Measurements from ENCODE around the gene LRRC75B.
A peak's percentile ranks its signal among the peaks of the same experiment; 100 is the strongest.
"Not testable (repeated sequence)": the region's sequence is repeated elsewhere in the genome, so short reads cannot be mapped to it uniquely, and the experiment has no call there.

The LRRC75B gene, protein sequence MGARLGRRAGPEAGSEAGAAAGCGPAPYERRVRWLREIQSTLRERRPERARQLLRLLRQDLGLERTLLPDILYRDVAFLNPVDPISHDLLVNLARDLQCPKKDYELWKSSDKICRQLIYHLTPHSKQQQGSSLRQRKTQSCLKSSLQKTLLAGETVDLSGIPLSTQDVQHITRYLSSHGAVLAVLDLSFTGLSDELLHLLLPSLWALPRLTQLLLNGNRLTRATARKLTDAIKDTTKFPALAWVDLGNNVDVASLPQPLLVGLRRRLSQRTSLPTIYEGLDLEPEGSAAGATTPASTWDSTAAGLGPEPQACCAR

DNA sequence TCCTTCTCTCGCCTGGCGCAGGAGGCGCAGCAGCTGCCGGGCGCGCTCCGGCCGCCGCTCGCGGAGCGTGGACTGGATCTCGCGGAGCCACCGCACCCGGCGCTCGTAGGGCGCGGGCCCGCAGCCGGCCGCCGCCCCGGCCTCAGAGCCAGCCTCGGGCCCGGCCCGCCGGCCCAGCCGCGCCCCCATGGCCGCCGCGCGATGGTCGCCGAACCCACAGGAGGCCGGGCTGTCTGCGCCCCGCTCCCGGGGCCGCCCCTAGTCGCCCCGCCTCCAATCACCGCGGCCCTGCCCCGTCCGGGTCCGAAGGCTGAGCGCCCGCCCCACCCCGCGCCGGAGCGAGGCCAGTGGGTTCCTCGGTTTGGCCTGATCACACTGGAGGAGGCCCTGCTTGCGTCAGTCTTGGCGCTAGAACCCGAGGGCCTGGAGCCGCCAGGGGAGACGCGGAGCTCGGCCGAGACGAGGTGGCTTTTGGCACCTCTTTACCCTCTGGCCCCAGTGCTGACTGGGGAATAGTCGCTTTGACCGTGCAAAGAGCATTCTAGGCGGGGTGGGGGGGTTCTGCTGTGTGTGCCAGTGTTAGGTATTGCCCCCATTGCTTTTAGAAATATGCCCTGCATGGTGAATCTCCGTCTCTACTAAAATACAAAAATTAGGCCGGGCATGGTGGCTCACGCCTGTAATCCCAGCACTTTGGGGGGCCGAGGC is at the start of gene LRRC75B:
Gene LRRC75B (minus strand): TSS at position 223 of the 708 bp plus-strand sequence. CDS start 34 bp downstream, at position 189.
- Histone ChIP-seq H3K27ac (peak within 1 kb of the TSS; percentile 47 to 92), H3K4me3 (peak within 1 kb of the TSS; percentile 91)
- TF ChIP-seq, protein P1, sequence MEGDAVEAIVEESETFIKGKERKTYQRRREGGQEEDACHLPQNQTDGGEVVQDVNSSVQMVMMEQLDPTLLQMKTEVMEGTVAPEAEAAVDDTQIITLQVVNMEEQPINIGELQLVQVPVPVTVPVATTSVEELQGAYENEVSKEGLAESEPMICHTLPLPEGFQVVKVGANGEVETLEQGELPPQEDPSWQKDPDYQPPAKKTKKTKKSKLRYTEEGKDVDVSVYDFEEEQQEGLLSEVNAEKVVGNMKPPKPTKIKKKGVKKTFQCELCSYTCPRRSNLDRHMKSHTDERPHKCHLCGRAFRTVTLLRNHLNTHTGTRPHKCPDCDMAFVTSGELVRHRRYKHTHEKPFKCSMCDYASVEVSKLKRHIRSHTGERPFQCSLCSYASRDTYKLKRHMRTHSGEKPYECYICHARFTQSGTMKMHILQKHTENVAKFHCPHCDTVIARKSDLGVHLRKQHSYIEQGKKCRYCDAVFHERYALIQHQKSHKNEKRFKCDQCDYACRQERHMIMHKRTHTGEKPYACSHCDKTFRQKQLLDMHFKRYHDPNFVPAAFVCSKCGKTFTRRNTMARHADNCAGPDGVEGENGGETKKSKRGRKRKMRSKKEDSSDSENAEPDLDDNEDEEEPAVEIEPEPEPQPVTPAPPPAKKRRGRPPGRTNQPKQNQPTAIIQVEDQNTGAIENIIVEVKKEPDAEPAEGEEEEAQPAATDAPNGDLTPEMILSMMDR (IDR thresholded peaks at IDR 0.05) = no peak
- peak; percentile 91 for DNase-seq (ENCODE audit: low spot score)

DNA sequence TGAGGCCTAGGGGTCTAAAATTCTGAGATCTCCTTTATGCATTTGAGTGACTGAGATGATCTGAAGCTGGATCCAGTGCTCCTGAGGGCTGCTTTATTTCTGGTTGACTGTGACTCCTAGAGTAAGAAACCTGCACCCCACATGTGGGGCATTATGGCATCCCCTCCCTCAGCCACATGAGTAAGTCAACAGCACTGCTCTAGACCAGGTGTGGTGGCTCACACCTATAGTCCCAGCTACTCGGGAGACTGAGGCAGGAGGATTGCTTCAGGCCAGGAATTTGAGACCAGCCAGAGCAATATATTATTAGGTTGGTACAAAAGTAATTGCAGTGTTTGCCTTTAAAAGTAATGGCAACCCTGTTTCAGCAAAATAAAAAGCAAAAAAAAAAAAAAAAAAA is 49.4 kb upstream of the LRRC75B start:
- DNase-seq (ENCODE audit: low spot score); H3K27ac ChIP-seq; H3K4me3 ChIP-seq: not testable (repeated sequence)

DNA sequence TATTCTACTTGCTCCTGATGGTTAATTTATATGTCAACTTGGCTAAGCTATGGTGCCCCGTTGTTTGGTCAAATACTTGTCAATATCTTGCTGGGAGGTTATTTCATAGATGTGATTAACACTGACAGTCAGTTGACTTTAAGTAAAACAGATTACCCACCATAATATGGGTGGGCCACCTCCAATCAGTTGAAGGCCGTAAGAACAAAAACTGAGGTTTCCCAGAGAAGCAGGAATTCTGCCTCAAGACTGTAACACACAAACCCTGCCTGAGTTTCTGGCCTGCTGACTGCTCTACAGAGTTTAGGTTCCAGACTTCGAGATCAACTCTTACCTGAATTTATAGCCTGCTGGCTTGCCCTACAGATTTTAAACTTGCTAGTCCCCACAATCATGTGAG is 43.6 kb upstream of the LRRC75B start:
- not testable (repeated sequence) for DNase-seq (ENCODE audit: low spot score)

DNA sequence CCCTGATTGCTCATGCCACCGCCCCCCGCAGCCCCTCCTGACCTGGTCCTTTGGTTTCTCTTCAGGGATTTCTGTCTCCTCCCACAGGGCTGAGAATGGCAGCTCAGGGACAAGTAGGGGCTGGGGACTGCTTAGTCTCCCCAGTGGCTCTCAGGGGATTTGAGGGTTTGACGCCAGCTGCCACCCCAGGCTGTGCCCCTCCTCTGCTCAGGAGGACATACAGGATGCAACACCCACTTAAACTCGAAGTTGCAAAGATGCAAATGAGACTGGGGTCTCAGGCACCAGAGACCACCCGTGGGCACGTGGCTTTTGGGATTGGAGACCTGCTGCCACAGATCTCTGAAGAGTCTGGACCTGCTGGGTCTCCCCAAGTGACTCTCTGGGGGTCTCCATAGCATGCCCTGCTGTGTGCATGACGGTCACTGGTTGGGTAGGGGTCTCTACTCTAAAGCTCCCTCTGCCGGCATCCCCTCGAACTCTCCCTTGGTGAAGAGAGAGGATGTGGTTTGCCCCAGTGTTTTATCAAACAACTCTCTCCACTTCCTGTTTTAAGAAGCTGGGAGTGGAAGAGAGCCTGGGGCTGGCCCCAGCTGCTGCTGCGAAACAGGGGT is 42.0 kb upstream of the LRRC75B start:
- DNase-seq (ENCODE audit: low spot score); H3K27ac ChIP-seq; H3K4me3 ChIP-seq: not testable (repeated sequence)

More for the DNA sequence above, 43.6 kb upstream of the LRRC75B start:
- not testable (repeated sequence) for H3K4me3 ChIP-seq, H3K27ac ChIP-seq

DNA sequence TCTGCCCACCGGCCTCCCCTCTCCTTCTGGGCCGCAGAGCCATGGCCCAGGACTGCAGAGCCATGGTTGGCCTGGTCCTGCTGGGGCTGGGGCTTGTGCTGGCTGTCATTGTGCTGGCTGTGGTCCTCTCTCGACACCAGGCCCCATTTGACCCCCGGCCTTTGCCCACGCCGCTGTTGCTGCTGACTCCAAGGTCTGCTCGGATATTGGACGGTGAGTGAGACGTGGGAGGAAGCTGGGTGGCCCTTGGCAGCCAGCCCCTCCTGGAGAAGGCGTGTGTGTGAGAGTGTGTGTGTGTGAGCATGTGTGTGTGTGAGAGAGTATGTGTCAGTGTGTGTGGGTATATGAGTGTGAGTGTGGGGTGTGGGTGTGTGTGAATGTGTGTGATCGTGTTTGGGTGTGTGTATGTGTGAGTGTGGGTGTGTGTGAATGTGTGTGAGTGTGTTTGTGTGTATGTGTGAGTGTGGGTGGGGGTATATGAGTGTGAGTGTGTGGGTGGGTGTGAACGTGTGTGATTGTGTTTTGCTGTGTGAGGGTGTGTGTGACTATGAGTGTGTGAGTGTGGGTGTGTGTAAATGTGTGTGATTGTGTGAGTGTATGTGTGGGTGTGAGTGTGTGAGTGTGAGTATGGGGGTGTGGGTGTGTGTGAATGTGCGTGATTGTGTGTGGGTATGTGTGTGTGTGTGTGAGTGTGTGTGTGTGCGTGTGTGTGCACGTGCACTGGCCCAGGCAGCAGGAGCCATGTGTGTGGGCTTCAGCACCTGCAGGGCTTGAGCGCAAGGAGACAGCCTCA is 40.6 kb upstream of the LRRC75B start:
- H3K4me3 ChIP-seq; DNase-seq (ENCODE audit: low spot score); H3K27ac ChIP-seq: not testable (repeated sequence)

DNA sequence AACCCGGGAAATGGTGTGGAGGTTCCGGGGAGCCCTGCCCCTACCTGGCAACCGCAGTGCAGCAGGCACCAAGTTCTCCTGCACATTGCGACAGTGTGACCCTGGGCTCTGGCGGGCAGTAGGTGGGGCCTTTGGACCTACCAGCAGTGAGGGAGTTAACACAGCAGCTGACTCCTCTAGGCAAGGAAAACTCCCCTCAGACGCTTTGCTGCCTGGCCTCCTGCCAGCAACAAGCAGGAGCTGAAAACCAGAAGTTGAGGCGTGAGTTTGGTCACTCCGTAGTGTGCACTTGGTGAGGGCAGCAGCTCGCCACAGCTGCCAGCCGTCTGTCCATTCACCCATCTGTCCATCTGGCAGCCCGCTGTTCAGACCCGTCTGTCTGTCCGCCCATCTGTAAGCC is 39.8 kb upstream of the LRRC75B start:
- not testable (repeated sequence) for H3K4me3 ChIP-seq; DNase-seq (ENCODE audit: low spot score); H3K27ac ChIP-seq

DNA sequence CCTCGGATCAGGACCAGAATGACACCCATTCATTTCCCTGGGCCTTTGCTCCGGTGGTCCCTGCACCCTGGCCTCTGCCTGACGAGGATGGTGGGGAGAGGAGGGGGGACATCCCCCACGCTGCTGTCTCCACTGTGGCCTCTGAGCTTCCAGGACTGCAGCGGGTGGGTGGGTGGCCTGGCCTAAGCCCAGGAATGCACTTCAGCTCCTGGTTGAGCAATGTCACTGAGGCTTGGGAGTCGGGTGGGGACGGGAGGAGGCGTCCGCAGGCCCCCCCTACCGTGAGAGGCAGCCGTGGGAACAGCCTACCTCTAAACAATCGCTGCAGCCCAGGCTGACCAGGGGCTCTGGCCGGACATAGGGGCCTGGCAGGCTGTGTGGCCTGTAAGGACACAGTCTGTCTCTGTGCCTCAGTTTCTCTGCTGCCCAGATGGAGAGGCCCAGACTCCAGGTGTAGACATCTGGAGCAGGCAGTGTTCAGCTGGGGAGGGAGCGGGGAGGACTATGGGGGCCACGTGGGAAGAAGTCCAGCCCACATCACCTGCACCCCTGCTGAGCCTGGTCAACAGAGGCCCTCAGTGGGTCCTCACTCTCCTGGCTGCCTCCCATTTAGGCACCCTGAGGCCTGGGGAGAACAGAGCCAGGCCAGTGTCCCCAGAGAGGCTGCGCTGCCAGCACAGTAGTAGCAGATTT is 38.7 kb upstream of the LRRC75B start:
- H3K4me3 ChIP-seq; DNase-seq (ENCODE audit: low spot score): not testable (repeated sequence)
- H3K27ac ChIP-seq = peak overlapping the region in 1 of 2 donors; percentile 28

DNA sequence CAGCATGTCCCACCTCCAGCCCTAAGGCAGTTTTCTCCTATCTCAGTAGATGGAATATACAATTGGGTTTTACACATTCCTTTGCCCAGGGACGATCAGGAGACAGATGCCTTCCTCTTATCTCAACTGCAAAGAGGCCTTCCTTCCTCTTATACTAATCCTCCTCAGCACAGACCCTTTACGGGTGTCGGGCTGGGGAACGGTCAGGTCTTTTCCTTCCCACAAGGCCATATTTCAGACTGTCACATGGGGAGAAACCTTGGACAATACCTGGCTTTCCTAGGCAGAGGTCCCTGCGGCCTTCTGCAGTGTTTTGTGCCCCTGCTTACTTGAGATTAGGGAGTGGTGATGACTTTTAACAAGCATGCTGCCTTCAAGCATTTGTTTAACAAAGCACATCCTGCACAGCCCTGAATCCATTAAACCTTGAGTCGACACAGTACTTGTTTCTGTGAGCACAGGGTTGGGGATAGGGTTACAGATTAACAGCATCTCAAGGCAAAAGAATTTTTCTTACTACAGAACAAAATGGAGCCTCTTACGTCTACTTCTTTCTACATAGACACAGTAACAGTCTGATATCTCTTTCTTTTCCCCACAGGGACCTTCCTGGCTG is 38.0 kb upstream of the LRRC75B start:
- DNase-seq (ENCODE audit: low spot score); H3K4me3 ChIP-seq: not testable (repeated sequence)
- H3K27ac ChIP-seq = peak overlapping the region in 1 of 2 donors; percentile 7

DNA sequence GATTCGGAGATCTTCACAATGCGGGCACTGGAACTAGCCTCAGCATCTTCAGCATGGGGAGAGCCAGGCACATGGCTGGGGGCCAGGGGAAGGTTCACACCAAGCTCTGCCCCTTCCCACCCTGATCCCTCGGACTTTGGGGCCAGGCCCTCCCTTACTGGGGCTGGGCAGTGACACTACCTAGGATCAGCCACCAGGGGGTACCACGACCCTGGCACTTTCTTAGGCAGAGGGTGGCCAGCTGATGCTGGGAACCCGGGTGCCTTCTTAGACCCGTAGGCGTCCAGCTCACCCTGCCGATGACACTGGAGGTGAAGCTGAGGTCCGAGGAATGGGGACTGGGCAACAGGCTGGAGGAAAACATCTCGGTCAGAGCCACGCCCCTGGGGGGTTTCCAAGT is 36.2 kb upstream of the LRRC75B start:
- not testable (repeated sequence) for DNase-seq (ENCODE audit: low spot score); H3K27ac ChIP-seq; H3K4me3 ChIP-seq

DNA sequence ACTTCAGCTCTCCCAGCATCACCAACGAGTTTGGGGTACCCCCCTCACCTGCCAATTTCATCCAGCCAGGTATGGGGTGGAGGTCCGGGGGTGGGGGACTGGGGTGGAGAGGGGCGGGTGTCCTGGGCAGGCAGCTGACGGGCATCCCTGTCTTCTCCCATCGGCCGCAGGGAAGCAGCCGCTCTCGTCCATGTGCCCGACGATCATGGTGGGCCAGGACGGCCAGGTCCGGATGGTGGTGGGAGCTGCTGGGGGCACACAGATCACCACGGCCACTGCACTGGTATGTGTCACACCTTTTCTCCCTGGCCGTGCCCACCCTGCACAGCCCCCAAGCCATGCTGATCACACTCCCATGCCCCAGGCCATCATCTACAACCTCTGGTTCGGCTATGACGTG is 35.0 kb upstream of the LRRC75B start:
- not testable (repeated sequence) for H3K4me3 ChIP-seq; DNase-seq (ENCODE audit: low spot score)

DNA sequence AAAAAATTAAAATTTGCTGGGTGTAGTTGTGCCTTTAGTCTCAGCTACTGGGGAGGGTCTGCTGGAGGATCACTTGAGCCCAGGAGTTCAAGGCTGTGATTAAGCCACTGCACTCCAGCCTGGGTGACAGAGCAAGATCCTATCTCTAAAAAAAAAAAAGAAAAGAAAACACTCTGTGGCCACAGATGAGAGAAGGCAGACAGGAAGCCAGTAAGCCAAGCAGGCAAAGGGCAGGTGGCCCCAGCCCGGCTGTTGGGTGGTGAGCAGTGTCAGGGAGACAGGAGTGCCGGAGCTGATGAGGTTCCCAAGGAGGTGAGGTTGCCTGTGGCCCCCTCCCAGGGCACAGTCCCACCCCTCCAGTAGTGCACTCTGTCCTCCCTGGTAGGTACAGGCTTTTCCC is 29.7 kb upstream of the LRRC75B start:
- DNase-seq (ENCODE audit: low spot score); H3K27ac ChIP-seq; H3K4me3 ChIP-seq: not testable (repeated sequence)

More for the DNA sequence above, 35.0 kb upstream of the LRRC75B start:
- not testable (repeated sequence) for H3K27ac ChIP-seq

DNA sequence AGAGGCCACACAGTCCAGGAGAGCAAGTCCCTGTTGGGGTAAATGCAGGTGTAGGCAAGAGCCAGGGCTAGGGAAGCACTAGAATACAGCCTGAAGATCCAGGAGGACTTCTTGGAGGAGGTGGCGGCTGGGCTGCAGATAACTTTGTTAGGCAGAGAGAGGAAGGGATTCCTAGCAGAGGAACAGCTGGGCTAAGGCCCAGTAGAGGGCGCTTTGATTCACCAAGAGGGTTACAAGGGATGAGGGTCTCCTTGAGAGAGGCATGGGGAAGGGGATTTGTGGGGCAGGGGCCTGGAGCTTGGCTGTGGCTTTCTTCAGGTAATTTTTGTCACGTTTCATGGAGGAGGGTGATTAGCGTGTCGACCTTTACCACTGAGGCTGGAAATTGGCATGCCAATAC is 28.4 kb upstream of the LRRC75B start:
- DNase-seq (ENCODE audit: low spot score); H3K27ac ChIP-seq; H3K4me3 ChIP-seq: not testable (repeated sequence)

DNA sequence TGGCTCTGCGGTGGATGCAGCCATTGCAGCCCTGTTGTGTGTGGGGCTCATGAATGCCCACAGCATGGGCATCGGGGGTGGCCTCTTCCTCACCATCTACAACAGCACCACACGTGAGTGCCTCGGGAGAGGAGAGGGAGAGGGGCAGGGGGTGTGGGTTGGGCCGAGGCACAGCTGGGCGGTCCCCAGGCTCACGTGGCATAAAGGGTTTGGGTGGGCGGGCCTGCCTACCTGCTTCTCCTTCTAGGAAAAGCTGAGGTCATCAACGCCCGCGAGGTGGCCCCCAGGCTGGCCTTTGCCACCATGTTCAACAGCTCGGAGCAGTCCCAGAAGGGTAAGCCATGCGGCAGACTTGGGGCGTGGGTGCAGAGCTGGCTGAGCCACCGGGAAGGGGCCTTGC is 21.9 kb upstream of the LRRC75B start:
- H3K27ac ChIP-seq, H3K4me3 ChIP-seq: not testable (repeated sequence)

DNA sequence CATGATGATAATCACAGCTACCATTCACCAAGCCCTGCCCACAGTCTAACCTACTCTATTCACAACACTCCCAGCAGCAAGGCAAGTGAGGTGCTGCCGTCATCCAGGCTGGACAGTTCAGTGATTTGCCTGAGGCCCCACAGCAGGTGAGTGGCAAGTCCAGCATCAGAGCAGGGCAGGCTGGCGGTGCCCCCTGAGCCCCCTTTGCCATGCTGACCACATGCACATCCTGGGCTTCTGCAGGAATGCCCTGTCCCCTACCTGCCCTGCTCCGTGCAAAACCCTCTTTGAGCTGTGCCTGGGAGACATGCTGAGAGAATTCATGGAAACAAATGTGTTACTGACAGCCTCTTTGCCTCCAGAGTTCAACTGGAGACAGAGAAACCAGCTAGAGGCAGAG is 17.0 kb upstream of the LRRC75B start:
- not testable (repeated sequence) for H3K4me3 ChIP-seq; H3K27ac ChIP-seq; DNase-seq (ENCODE audit: low spot score)

More for the DNA sequence above, 21.9 kb upstream of the LRRC75B start:
- DNase-seq (ENCODE audit: low spot score) = not testable (repeated sequence)

DNA sequence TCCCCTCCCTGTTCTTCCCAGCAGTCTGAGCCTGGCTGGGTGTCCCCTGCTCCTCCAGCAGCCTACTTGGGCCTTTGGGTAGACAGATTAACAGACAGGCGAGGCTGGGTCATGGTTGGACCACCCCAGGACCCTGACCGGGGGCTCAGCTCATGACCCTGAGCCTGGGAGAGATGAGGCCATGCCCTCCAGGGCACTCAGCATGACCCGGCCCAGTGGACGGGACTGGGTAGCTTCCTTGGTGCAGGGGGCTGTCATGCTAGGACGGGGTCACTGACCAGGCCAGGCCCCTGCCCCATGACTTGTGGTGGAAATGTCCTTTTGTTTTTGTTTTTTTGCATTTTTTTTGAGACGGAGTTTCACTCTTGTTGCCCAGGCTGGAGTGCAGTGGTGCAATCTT is 15.5 kb upstream of the LRRC75B start:
- not testable (repeated sequence) for H3K4me3 ChIP-seq; H3K27ac ChIP-seq; DNase-seq (ENCODE audit: low spot score)

DNA sequence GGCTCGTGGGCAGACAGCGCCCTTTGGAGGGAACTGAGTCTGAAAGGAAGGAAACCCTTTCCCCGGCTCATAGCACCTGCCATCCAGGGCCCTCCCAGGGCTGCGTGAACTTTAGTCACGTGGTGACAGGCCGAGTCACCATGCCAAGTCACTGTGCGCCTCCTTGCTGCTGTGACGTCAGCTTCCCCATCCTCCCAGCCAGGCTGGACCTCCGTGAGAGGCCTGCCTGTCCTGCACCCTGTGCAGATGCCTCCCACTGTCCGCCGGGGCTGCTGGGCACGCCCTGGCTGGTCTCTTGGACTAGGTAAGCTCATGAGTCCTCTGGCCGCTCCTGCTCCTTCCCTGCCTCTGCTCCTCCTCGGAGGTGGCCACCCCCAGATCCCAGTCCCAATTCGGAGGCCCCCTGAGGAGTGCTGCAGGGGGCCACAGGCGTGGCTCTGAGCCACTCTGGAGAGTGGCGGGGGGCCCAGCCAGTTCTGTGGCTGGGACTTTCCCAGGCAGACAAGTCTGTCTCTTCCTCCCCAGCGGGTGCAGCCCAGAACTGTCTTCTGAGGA is 14.6 kb upstream of the LRRC75B start:
- H3K27ac ChIP-seq; DNase-seq (ENCODE audit: low spot score); H3K4me3 ChIP-seq: not testable (repeated sequence)

All from coronary artery (tissue), 2 donors.